ENCODE data around the gene AGMO.

DNA sequence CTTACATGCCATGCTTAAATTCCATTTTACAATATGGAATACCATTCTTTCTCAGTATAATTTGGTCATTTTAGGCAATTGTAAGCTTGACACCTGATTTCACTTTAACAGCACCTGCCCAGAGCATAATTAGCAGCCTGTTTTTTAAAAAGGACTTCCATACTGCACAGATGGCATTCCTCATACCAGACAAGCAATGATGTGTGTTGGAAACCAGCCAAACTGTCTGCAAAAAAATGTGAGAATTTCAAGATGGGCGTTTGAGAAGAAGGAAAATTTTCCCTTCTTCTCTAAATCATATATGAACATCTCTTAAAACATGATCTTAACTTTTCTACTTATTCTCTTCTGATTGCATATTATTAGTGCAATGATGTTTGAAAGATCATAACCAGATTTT lies 40.4 kb upstream of the AGMO start:
- TF ChIP-seq, protein P1, sequence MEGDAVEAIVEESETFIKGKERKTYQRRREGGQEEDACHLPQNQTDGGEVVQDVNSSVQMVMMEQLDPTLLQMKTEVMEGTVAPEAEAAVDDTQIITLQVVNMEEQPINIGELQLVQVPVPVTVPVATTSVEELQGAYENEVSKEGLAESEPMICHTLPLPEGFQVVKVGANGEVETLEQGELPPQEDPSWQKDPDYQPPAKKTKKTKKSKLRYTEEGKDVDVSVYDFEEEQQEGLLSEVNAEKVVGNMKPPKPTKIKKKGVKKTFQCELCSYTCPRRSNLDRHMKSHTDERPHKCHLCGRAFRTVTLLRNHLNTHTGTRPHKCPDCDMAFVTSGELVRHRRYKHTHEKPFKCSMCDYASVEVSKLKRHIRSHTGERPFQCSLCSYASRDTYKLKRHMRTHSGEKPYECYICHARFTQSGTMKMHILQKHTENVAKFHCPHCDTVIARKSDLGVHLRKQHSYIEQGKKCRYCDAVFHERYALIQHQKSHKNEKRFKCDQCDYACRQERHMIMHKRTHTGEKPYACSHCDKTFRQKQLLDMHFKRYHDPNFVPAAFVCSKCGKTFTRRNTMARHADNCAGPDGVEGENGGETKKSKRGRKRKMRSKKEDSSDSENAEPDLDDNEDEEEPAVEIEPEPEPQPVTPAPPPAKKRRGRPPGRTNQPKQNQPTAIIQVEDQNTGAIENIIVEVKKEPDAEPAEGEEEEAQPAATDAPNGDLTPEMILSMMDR (IDR thresholded peaks at IDR 0.05), result no peak
- no peak for TF ChIP-seq POLR2A (IDR thresholded peaks at IDR 0.05)

Data from testis (tissue), 2 donors.